Sigmoid colon (tissue), 4 donors: ENCODE data around the gene MCOLN2.

Source experiments
- EP300 ChIP-seq, 4 donors: sonication (generic); formaldehyde crosslinking; IDR thresholded peaks; one replicate each; pipeline ENCODE4 v1.6.1; 2017; ENCODE audit warnings: antibody characterized with exemption in 4 of 4
- POLR2A ChIP-seq, 2 donors: fragments of 450-650 bp; IDR thresholded peaks; one replicate each; pipeline ENCODE4 v1.6.1; 2016; ENCODE audit warnings: antibody characterized with exemption in 2 of 2, mild to moderate bottlenecking in 2 of 2, moderate library complexity in 2 of 2
- TF ChIP-seq, protein P1 (sequence below), 4 experiments: fragments of 450-650 bp in 3 of 4; fragments of 200-600 bp in 1 of 4; IDR thresholded peaks; one replicate each; pipeline ENCODE4 v1.5.1; 2016 to 2019; ENCODE audit warnings: antibody characterized with exemption in 4 of 4, mild to moderate bottlenecking in 3 of 4, moderate library complexity in 2 of 4

DNA sequence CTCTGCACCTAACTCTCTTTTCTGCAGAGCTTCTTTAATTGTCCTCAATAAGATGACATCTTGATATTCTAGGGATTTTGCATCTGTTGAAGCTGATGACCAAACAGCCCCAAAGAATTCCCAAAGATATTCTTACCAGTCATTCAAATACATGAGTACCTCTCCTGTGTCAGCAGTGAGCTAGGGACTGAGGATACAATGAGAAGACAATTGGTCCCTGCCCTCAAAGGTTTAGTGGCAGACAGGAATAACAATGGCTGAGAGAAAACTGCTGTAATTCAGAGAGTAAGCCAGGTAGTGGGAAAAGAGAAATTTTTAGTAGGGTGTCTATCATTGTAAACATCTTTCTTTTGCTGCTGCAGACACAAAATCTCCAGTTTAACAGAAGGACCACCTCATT is 45.5 kb upstream of the MCOLN2 start:
- TF ChIP-seq, protein P1, sequence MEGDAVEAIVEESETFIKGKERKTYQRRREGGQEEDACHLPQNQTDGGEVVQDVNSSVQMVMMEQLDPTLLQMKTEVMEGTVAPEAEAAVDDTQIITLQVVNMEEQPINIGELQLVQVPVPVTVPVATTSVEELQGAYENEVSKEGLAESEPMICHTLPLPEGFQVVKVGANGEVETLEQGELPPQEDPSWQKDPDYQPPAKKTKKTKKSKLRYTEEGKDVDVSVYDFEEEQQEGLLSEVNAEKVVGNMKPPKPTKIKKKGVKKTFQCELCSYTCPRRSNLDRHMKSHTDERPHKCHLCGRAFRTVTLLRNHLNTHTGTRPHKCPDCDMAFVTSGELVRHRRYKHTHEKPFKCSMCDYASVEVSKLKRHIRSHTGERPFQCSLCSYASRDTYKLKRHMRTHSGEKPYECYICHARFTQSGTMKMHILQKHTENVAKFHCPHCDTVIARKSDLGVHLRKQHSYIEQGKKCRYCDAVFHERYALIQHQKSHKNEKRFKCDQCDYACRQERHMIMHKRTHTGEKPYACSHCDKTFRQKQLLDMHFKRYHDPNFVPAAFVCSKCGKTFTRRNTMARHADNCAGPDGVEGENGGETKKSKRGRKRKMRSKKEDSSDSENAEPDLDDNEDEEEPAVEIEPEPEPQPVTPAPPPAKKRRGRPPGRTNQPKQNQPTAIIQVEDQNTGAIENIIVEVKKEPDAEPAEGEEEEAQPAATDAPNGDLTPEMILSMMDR (IDR thresholded peaks at IDR 0.05): no peak
- no peak for TF ChIP-seq POLR2A (IDR thresholded peaks at IDR 0.05)
- TF ChIP-seq EP300 (IDR thresholded peaks at IDR 0.05): no peak
